Lower lobe of right lung (tissue), 2 donors: ENCODE measurements around the gene ZNF548. TPM values are rescaled to one million over a fixed set of nuclear protein-coding genes. Genes with fewer than 3 reads are reported as not detected.
A peak's percentile ranks its signal among the peaks of the same experiment; 100 is the strongest.

ENCODE experiments used
- ATAC-seq, 2 donors: fragments of 200-7000 bp; cut with Tn5 transposase; one replicate each; pipeline ENCODE4 v1.9.1; 2020 to 2022; ENCODE audit warnings: mild to moderate bottlenecking in 2 of 2, moderate library complexity in 2 of 2
- DNase-seq: peaks from one replicate; pipeline ENCODE4 v3.0.0-alpha.2; 2020
- H3K27ac ChIP-seq: fragments of 200-600 bp; one replicate; pipeline ENCODE4 v1.8.0; 2022
- H3K27me3 ChIP-seq: fragments of 200-600 bp; one replicate; pipeline ENCODE4 v1.8.0; 2022; ENCODE audit warnings: low read depth
- H3K36me3 ChIP-seq: fragments of 200-600 bp; one replicate; pipeline ENCODE4 v1.8.0; 2022; ENCODE audit warnings: mild to moderate bottlenecking
- H3K4me1 ChIP-seq: fragments of 200-600 bp; one replicate; pipeline ENCODE4 v1.8.0; 2022
- H3K4me3 ChIP-seq: fragments of 200-600 bp; one replicate; pipeline ENCODE4 v1.8.0; 2022; ENCODE audit warnings: mild to moderate bottlenecking
- H3K9me3 ChIP-seq: fragments of 200-600 bp; one replicate; pipeline ENCODE4 v1.8.0; 2022
- CTCF ChIP-seq: fragments of 200-600 bp; IDR thresholded peaks from one replicate; pipeline ENCODE4 v1.8.0; 2022; ENCODE audit warnings: antibody characterized with exemption, mild to moderate bottlenecking
- intact Hi-C: fragments of 100-400 bp; cut with DNase I; formaldehyde crosslinking; loops from one replicate; pipeline ENCODE4 v1.11.0; 2022
- total RNA-seq: library from RNA; stranded (reverse); fragmentation: NEBNext Ultra II Directional; extraction: Animal tissue kit (Norgen Biotek cat#: 25700); gene quantifications from one replicate; pipeline ENCODE4 v1.2.1, GENCODE V29; 2021
- donor health status: DM: no; HTN: yes; CAD: no; lungs with severe emphysema.

Gene ZNF548
- total RNA-seq, 1 donor from 2014 or later = 19.6 TPM

- intact Hi-C loops = no loop called here
- no peaks in the 10 kb centered on the region for H3K27me3 ChIP-seq
- DNase-seq (no peak), ATAC-seq (no peak)
- peaks cover 66% of the 10 kb centered on the region for H3K9me3 ChIP-seq
- TF ChIP-seq CTCF = no peak
- peaks cover 12% of the 10 kb centered on the region for H3K4me1 ChIP-seq
- peaks cover 43% of the 10 kb centered on the region for H3K36me3 ChIP-seq
- no peak overlapping the region for H3K4me3 ChIP-seq
- no peak overlapping the region for H3K27ac ChIP-seq
Observed at GRCh38 chr19:57355916-57356315, 33.7 kb upstream of the ZNF548 start.

- no peak for TF ChIP-seq CTCF
- H3K27ac ChIP-seq = no peak overlapping the region
- H3K27me3 ChIP-seq = no peaks in the 10 kb centered on the region
- DNase-seq (no peak), ATAC-seq (no peak)
- H3K9me3 ChIP-seq = peaks cover 63% of the 10 kb centered on the region
- H3K4me3 ChIP-seq = no peak overlapping the region
- peaks cover 43% of the 10 kb centered on the region for H3K36me3 ChIP-seq
- H3K4me1 ChIP-seq = peaks cover 2% of the 10 kb centered on the region
- intact Hi-C loops = no loop called here
Observed at GRCh38 chr19:57357406-57357805, 32.2 kb upstream of the ZNF548 start.

GRCh38 chr19:57359300-57359699 is 30.4 kb upstream of the ZNF548 start:
- Histone ChIP-seq H3K27me3 (no peaks in the 10 kb centered on the region), H3K4me3 (no peak overlapping the region), H3K27ac (no peak overlapping the region), H3K9me3 (peaks cover 50% of the 10 kb centered on the region), H3K4me1 (peaks cover 13% of the 10 kb centered on the region), H3K36me3 (peaks cover 38% of the 10 kb centered on the region)
- TF ChIP-seq CTCF = no peak
- no peak for ATAC-seq
- intact Hi-C loops = no loop called here
- no peak for DNase-seq

GRCh38 chr19:57362419-57362818 is 27.2 kb upstream of the ZNF548 start:
- intact Hi-C loops = no loop called here
- H3K27ac ChIP-seq = peak overlapping the region; percentile 91

GRCh38 chr19:57362997-57363687 is 26.5 kb upstream of the ZNF548 start, which contains the start of the genes TRAPPC2B and ZNF547:
TRAPPC2B (plus strand) TSS chr19:57363551; CDS start chr19:57364834, 1,283 bp downstream.
ZNF547 (plus strand) TSS chr19:57363551; CDS start chr19:57368556, 5,005 bp downstream.
- DNase-seq = peak; percentile 99
- no peak for TF ChIP-seq CTCF
- intact Hi-C loops = no loop called here

More at GRCh38 chr19:57362419-57362818, 27.2 kb upstream of the ZNF548 start:
- TF ChIP-seq CTCF = no peak
- ATAC-seq (no peak), DNase-seq (no peak)
- peaks cover 15% of the 10 kb centered on the region for H3K4me1 ChIP-seq
- H3K4me3 ChIP-seq = peak overlapping the region; percentile 83
- H3K27me3 ChIP-seq = no peaks in the 10 kb centered on the region
- peaks cover 7% of the 10 kb centered on the region for H3K36me3 ChIP-seq
- peaks cover 31% of the 10 kb centered on the region for H3K9me3 ChIP-seq

More at GRCh38 chr19:57362997-57363687, 26.5 kb upstream of the ZNF548 start, which contains the start of the genes TRAPPC2B and ZNF547:
- H3K4me3 ChIP-seq = peak within 1 kb of the TSS; percentile 83
- ATAC-seq = peak; percentile 99
- H3K4me1 ChIP-seq = peaks cover 15% of the 10 kb centered on the region
- H3K9me3 ChIP-seq = peaks cover 24% of the 10 kb centered on the region
- H3K27ac ChIP-seq = peak within 1 kb of the TSS; percentile 91
- H3K27me3 ChIP-seq = no peaks in the 10 kb centered on the region
- no peaks in the 10 kb centered on the region for H3K36me3 ChIP-seq
